Central memory CD4-positive, alpha-beta T cell (primary cell): ENCODE data around the gene GAK.

ENCODE experiments used
- DNase-seq: peaks from one replicate; pipeline ENCODE4 v3.0.0; 2022

The GAK gene

DNA sequence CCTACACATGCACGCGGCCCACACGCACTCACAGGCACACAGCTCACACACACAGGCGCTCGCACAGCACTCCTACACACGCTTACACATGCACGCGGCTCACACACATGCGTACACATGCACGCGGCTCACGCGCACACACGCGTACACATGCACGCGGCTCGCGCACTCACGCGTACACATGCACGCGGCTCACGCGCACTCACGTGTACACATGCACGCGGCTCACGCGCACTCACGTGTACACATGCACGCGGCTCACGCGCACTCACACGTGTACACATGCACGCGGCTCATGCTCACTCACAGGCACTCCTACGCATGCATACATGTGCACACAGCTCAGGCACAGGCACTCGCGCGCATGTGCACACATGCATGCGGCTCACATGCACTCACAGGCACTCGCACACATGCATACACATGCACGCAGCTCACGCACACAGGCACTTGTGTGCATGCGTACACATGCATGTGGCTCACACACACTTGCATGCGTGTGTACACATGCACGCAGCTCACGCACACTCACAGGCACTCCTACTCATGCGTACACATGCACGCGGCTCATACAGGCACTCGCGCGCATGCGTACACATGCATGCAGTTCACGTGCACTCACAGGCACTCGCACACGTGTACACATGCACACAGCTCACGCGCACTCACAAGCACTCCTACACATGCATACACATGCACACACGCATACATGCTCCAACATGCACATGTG is 44.9 kb downstream of the GAK start:
- DNase-seq: no peak

DNA sequence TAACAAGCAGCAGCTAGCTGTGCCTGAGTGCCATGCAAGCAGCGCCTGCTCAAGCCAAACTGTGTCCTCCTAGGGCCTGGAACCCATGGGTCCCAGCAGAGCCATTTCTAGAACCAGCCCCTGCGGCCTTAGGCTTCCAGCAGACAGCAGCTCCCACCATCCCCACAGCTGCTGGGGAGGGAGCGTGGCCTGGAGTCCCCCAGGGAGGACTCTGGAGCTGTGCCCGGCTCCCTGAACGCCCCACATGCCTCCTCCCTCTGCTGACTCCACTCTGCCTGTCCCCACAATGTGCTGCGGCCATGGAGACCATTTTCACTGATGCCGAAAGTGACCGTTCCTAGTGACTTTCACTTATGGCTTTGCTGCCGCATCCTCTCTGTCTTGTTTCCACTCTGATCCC is 45.9 kb downstream of the GAK start:
- DNase-seq: no peak

DNA sequence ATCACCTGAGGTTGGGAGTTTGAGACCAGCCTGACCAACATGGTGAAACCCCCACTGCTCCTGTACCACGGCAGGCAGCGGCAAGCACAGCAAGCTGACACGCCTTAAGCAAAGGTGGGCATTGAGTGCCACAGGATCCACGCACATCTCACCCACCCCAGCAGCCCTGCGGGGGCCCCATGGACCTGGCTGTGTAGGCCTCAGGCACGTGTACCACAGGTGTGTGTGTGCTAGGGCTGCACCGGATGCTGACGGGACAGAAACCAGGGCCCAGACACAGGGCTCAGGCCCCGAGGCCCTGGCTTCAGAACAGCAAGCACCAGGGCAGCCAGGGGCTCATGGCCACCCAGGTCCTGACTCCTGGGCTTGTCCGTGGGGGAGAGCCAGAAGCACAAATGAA is 46.8 kb downstream of the GAK start:
- DNase-seq: no peak

DNA sequence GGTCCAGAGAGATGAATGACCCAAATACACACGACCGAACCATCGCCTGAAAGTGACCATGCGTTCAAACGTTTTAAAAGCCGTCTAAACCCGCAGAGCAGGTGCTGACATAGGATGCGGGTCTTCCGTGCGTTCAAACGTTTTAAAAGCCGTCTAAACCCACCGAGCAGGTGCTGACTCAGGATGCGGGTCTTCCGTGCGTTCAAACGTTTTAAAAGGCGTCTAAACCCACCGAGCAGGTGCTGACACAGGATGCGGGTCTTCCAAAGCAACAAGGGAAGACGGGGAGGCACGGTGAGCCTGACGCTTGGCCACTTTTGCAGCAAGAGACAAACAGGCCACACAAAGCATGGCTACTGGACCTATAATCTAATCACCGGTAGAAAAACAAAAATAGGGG is 47.2 kb downstream of the GAK start:
- DNase-seq: no peak

DNA sequence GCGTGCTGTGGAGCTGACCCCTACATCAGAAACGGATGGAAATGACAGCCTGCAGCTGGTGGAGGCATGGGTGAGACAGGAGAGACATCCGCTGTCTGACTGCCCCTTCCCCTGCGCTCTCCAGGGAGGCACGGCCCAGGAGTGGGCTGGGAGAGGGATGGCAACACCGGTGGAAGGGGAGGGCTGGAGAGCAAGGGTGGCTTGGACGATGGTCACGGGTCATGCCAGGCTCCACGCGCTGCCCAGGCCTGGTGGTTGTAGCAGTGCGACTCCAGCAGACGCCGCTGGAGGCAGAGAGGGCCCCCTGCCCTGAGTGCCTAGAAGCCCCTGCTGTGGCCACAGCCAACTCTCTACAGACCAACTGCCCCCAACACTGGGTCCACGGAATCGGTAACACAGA is 47.9 kb downstream of the GAK start:
- no peak for DNase-seq

DNA sequence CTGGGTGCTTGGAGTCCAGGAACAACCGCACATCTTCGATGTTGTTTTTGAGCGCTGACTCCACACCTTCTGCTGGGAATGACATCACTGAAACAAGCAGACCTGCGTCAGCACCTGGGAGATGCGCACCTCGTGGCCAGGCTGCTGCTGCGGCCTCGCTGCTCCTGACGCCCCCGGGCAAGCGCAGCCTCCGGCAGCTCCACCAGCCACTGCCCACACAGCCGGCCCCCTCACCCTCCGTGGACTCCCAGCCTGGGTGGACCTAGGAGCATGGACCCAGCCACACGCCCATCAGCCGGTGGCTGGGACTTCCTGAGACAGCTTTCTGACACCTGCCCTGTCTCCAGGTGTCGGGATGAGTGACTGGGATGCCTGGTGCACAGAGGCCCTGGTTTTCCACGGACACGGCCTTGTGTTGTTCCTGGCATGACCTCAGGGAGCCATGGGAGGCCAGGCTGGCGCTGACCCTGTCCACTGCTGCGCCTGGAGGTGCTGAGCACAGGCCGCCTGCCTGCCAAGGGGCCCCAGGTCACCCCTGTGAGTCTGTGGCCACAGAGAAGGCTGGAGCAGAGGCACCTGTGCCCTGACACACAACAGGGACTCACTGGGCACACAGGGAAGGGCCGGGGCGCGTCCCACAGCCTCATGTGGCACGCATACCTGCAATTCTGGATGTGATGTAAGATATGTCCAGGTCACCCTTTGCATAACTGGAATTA is 48.6 kb downstream of the GAK start:
- no peak for DNase-seq

DNA sequence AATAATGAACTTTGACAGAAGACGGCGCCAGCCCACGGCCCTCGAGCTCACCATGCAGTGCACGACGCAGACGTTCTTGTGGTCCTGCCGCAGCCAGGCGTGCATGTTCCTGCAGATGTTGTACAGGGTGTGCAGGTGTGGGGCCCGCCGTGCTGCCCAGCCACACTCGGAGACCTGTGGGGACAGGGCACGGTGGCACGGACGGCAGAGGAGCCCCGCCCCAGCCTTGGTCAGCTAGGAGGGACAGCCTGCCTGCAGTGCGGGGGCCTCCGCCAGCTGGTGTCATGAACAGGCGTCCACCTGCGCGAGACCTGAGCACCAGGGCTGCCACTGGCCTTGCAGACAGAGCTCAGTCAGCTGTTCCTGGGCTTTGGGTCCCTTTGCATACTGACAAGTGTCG is 49.5 kb downstream of the GAK start:
- no peak for DNase-seq

DNA sequence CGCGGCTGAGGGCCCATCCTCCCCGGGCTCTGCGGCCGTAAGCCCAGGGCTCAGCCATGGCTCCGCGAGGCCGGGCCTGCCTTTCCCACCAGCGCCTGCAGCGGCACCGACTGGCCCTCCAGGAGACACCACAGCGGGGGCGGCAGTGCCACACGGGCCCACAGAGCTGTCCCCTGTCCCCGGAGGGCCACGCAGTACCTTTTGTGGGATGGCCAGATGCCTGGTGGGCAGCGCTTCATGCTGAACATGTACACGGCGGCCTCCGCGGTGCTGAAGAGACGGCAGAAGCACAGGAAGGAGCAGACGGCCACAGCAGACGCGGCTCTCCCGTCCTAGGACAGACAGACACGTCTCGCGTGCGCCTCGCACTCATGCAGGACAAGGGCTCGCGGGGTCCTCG is 50.4 kb downstream of the GAK start:
- no peak for DNase-seq

DNA sequence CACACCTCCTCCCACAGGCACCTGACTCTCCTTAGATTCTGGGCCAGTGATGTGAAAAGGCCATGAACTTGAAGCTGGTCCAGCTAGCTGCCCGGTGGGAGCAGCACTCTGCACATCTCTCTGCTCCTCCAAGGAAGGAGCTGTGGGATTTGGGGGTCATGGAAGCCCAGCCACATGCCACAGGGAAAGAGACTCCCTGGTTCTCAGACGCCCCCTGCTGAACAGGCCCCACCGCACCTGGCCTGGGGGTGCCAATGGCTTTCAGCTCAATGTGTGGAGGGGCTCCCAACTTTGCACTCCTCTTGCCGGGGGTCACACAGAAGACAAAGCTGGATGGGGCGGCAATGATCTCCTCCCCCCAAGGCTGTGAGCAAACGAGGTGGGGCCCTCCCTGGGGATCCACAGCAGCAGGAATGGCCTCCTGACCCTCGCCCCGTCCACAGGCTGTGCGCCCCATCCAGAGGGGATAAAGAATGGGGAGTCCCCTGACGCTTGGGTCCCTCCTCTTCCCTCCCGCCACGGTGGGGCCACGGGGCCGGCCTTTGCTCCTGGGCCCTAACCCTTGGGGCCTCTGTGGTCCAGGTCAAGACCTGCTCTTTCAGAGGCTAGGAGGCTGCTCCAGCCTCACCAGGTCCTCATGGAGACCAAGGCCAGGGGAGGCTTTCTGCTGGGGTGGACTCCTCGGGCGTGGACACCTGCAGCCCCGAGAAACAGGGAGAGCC is 51.3 kb downstream of the GAK start:
- no peak for DNase-seq

DNA sequence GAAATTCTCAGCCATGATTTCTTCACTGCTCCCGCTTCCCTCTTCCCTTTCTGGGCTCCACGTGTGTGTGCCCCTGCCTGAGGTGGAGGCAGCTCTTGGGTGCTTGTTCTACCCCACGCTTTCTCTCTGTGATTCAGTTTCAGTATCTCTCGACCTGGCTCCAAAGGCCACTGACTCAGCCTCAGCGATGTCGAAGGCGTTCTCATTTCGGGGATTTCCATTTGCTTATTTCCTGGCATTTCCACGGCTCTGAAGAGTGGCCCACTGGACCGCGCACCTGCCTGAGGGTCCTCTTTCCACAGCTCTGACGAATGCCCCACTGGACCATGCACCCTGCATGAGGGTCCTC is 52.4 kb downstream of the GAK start:
- DNase-seq: peak; percentile 53

DNA sequence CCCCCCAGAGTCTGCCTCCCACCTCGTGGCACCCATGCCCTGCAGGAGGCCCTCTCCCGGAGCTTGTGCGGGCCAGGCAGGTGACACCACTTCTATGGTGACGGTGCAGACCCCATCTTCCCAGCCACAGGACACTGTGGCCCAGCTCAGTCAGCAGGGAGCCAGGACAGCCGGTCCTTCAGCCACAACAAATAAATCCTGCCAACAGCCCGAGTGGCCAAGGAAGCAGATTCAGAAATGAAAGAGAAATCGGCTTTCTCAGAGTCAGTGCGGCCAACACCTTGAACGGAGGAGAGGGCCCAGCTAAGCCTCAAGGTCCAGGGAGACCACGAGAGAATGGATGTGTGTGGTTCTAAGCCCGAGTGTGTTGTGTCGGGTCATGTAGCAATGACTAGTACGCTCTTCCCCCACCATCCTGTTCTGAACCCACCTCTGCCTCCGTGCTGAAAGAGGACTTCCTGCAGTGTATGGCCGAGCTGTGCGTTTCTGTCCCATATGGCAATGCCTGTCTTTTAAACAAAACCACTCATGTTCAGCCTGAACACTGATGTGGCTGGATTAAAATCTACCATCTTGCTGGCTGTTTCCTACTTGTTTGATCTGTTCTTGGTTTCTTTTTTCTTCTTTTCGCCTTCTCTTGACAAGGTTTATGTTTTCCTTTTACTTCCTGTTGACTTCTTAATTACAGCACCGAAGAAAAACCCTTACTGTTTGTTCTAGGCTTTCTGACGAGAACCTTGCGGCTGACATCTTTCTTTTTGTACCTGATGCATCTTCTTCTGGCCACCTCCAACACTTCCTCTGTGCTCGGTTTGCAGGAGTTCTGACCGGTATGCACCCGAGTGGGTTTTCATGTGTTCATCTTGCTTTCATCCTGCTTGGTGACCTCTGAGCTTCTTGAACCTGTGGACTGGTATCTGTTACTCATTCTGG is 53.1 kb downstream of the GAK start:
- DNase-seq: peak; percentile 57

DNA sequence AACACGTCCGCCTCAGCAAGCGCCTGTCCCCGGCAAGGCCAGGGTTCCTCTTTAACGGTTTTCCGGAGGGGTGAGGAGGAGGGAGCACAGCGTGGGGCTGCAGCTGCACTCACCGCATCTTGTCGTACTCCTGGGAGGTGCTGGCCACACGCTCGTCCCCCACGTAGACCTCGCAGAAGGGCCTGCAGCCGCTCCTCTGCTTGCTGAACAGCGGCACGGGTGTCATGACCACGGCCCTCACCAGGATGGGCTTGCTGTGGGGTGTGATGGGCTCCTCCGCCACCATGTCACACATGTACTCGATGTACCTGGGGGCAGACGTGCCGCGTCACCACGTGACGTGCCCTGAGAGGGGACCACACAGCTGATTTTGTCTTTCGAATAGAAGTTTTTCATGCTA is 54.6 kb downstream of the GAK start:
- no peak for DNase-seq

DNA sequence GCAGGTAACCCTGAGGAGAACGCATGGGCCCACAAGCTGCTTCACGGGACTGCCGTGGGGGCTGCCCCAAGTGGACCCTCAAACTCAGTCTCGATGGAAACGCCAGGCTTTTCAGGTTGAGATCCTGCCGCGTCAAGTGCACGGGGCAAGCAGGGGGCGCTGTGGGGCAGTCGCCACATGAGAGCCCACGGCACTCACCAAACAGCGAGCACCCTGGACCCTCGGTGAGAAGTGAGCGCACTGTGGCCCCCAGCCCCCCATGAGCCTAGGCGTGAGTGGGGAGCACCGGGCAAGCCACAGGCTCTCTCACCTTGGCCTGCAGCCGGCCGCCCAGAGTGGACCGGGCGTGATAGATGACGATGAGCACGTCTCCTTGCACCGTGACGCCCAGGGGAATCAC is 55.3 kb downstream of the GAK start:
- DNase-seq: no peak

DNA sequence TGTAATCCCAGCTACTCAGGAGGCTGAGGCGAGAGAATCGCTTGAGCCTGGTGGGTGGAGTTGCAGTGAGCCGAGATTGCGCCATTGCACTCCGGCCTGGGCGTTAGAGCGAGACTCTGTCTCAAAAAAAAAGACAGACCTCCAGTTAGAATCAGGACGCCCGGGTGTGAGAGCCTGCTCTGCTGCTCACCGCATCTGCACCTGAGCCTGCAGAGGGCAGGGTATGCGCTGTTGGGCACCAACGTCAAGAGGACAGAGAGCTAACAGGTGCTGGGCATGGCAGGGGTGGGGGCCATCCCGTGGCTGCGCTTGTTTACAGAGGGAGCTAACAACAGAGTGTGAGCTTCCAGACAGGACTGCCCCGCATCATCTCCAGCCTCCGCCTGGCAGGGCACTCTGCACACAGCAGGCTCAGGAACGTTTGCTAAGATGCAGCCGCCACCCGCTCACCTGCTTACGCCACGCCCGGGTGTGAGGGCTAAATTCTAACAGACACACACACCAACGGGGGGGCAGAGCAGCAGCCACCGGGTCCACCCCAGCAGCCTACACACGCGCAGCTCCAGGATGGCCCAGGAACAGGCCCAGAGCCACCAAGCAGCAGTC is 56.2 kb downstream of the GAK start:
- DNase-seq: no peak

DNA sequence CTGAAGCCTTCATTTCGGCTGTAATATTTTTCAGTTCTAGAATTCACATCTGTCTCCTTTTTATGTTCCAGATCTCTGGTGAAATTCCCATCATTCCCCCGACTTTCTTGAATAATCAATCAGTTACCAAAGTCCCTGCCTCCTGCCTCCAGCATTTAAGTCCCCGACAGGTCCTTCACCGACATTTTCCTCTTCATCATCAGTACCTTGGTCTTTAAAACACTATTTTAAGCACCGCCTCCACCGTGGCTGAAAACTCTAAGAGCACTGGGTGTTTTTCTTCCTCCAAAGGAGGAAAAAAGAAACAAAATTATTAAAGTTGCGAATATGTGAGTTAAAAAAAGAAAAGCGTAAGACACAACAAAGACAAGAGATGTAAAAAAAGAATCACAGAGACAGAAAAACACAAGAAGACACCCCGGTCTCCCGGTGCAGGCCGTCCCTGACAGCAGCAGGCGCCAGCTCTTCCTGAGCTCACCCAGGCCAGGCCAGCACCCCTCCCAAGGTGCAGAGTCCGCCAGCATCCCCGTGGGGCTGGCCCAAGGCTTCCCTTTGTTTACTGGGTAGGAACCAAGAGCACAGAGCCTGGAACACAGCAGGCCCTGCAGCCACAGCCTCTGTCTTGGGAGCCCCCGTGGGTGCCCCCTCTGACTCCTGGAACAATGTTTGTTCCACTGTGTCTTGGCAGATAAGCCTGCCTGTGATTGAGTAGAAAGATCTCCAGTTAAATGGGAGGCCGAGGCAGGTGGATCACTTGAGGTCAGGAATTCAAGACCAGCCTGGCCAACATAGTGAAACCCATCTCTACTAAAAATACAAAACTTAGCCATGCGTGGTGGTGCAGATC is 56.9 kb downstream of the GAK start:
- no peak for DNase-seq

DNA sequence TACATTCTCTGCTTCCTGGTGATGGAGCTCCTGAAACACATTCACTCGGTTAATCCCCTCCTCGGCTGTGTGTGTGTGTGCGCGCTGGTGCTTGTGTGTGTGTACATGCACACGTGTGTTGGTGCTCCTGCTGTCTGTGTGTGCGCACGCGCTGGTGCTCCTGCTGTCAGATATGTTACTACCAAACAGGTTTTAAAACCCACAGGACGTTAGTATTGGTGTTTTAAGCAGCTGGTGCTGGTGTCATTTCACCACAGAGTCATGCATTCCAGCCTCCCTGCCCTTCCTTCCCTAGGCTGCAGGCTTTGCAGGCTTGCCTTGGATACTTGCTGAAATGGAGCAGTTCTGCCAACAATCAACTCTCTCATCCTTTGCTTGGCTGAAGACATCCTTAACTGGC is 58.1 kb downstream of the GAK start:
- no peak for DNase-seq

DNA sequence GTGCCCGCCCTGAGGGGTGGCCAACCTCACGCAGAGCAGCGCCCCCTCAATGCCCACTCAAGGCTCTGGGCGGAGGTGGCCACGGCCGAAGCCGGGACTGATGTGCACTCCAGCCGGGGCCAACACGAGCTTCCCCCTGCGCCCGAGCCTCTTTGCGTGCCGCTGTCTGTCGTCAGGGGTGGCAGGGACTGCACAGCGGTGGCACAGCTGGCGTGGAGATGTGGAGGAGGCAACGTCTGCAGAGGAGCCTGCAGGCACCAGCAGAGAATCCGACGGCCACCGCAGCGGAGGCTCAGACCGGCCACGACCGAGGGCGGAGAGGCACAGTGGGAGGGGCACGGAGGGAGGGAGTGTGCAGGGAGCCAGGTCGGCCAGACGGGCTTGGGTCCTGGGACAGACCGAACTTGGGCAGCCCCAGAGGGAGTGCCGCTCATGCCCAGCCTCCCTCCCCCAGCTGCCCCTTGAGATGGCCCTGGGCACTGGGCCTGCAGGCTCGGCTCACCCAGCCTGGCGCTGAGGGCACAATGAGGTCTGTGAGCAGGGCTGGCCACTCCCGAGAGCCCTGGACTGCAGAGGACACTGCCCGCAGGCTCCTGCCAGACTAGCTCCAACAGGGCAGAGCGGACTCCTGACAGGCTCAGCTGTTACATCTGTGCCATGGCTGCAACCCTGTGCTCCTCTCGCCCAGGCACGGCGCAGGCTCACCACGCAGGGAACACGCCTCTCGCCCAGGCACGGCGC is 59.7 kb downstream of the GAK start:
- DNase-seq: no peak

DNA sequence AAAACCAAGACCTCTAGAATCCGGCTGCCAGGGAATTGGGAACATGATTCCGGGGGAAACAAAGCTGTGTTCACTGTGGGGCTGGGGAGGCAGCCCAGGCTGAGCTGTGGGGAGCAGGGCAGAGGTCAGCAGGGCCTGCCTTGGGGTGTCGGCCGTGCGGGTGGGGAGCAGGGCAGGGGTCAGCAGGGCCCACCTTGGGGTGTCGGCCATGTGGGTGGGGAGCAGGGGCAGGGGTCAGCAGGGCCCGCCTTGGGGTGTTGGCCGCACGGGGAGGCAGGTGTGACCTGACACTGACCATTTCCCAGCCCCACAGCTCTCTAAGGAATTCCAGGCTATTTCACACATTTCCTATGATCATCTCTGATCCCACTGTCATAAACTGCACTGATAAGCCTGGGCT is 60.6 kb downstream of the GAK start:
- no peak for DNase-seq

DNA sequence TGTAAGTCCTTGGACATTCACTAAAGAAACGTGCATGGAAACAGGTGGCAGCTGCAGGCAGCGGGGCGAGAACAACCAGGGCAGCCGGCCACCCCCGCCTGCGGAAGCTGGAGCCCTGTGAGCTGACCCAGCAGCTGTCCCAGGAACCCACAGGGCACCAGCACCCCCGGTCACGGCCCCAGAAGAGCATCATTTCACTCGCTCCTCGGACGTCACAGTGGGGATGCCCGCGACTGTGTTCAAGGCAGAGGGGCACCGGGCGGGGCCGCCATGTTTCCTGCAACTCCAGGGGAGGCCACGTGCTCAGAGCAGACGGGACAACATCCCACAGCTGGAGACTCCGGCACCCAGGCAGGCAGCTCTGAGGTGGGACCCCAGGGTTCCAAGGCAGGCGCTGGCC is 61.2 kb downstream of the GAK start:
- no peak for DNase-seq

DNA sequence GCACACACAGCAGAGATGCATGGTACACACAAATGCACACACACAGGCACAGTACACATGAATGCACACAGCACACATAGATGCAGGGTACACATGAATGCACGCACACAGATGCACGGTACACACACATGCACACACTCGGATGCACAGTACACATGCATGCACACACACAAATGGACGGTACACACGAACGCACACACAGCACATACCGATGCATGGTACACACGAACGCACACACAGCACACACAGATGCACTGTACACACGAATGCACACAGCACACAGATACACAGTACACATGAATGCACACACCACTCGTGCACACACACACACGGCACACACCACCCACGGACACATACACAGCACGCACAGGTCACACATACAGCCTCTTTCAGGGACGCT is 62.3 kb downstream of the GAK start:
- DNase-seq: no peak

DNA sequence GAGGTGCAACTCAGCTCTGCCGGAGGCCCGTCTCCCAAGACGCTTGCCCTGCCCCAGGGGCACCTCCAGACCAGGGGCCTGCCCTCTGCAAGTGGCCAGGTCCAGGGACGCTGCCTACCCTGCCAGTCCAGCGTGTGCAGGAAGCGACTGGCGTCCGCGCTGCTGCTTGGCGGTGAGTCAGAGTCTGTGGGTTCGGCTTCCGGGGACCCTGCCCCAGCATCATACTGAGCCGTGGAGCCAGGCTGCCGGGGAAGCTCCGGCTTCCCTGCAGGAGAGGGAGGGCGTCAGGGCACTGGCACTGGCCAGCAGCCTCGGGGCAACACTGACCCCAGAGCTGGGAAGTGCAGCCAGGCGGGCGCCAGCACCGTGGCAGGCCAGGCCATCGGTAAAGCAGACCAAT is 63.7 kb downstream of the GAK start:
- DNase-seq: no peak
